Naive thymus-derived CD4-positive, alpha-beta T cell (primary cell): ENCODE data around the gene POMGNT2. TPM values are rescaled to one million over a fixed set of nuclear protein-coding genes. Genes with fewer than 3 reads are reported as not detected.

Experiments
- ATAC-seq: fragments of 150-1000 bp; cut with Tn5 transposase; 2 replicates; pipeline ENCODE4 v1.10.0; 2021; ENCODE audit warnings: mild to moderate bottlenecking, moderate library complexity
- CTCF ChIA-PET: fragments of 350-600 bp; sonication (Branson Sonifier 250); formaldehyde crosslinking; loops from one replicate; lab custom pipeline; 2021; ENCODE audit warnings: antibody characterized with exemption; lab: Charles Lee
- POLR2A ChIA-PET: fragments of 350-600 bp; sonication (Branson Sonifier 250); formaldehyde crosslinking; loops from one replicate; lab custom pipeline; 2021; ENCODE audit warnings: antibody characterized with exemption, inconsistent platforms; lab: Charles Lee
- DNase-seq, 9 donors: peaks; one replicate each; pipeline versions ENCODE4 v3.0.0 to v3.0.0-alpha.2; 2020 to 2022; ENCODE audit warnings: mixed read lengths in 1 of 9
- H3K27ac ChIP-seq: one replicate; pipeline ENCODE4 v1.7.0; 2013; ENCODE audit warnings: mild to moderate bottlenecking, low read depth, low read length, moderate library complexity
- H3K27me3 ChIP-seq, 2 donors: one replicate each; pipeline ENCODE4 v1.7.0; 2013; ENCODE audit warnings: low read length in 2 of 2, mild to moderate bottlenecking in 2 of 2, moderate library complexity in 2 of 2; ENCODE audit not compliant: control insufficient read depth in 2 of 2, insufficient read depth in 2 of 2
- H3K36me3 ChIP-seq, 3 experiments: 1 replicate in 2 of 3; 2 replicates in 1 of 3; pipeline ENCODE4 v1.7.0; 2013; ENCODE audit warnings: low read length in 3 of 3, mild to moderate bottlenecking in 3 of 3, moderate library complexity in 1 of 3; ENCODE audit not compliant: insufficient read depth in 3 of 3, control insufficient read depth in 2 of 3
- H3K4me1 ChIP-seq, 2 donors: one replicate each; pipeline ENCODE4 v1.7.0; 2013; ENCODE audit warnings: low read length in 2 of 2, mild to moderate bottlenecking in 2 of 2, moderate library complexity in 1 of 2; ENCODE audit not compliant: control insufficient read depth in 2 of 2, insufficient read depth in 2 of 2
- H3K4me3 ChIP-seq: 2 replicates; pipeline ENCODE4 v1.7.0; 2013; ENCODE audit warnings: mild to moderate bottlenecking, low read length
- H3K9me3 ChIP-seq, 3 experiments: 1 replicate in 2 of 3; 2 replicates in 1 of 3; pipeline ENCODE4 v1.7.0; 2013; ENCODE audit warnings: low read length in 3 of 3; ENCODE audit not compliant: control insufficient read depth in 2 of 3
- H3K27ac Mint-ChIP-seq, 9 donors: one replicate each; pipeline ENCODE4 v1.8.0; 2020 to 2022; ENCODE audit warnings: mixed read lengths in 9 of 9, mild to moderate bottlenecking in 8 of 9, moderate library complexity in 5 of 9, inconsistent platforms in 2 of 9
- H3K27me3 Mint-ChIP-seq, 5 donors: one replicate each; pipeline ENCODE4 v1.8.0; 2021 to 2022; ENCODE audit warnings: mixed read lengths in 5 of 5, mild to moderate bottlenecking in 1 of 5
- H3K36me3 Mint-ChIP-seq, 5 donors: one replicate each; pipeline ENCODE4 v1.8.0; 2020 to 2022; ENCODE audit warnings: mixed read lengths in 5 of 5, mild to moderate bottlenecking in 3 of 5, inconsistent platforms in 1 of 5
- H3K4me1 Mint-ChIP-seq, 7 donors: one replicate each; pipeline ENCODE4 v1.8.0; 2020 to 2022; ENCODE audit warnings: mixed read lengths in 7 of 7, mild to moderate bottlenecking in 3 of 7, inconsistent platforms in 1 of 7
- H3K4me3 Mint-ChIP-seq, 10 donors: one replicate each; pipeline ENCODE4 v1.8.0; 2020 to 2022; ENCODE audit warnings: mild to moderate bottlenecking in 10 of 10, mixed read lengths in 10 of 10, moderate library complexity in 6 of 10, inconsistent platforms in 2 of 10
- H3K9me3 Mint-ChIP-seq, 11 donors: one replicate each; pipeline ENCODE4 v1.8.0; 2020 to 2022; ENCODE audit warnings: mixed read lengths in 11 of 11, mild to moderate bottlenecking in 4 of 11, inconsistent platforms in 1 of 11, moderate library complexity in 1 of 11
- intact Hi-C, 2 donors: fragments of 100-400 bp; cut with micrococcal nuclease; formaldehyde crosslinking; loops; one replicate each; pipeline ENCODE4 v1.15.1; 2023
- polyA plus RNA-seq, 2 donors: library from polyadenylated mRNA; unstranded; fragments of 300-500 nt; fragmentation: Illumina TruSeq; gene quantifications; one replicate each; pipeline ENCODE4 v1.2.3, GENCODE V29; 2021
- total RNA-seq, 6 experiments: library from RNA in 5 of 6; stranded (reverse) in 5 of 6; gene quantifications; 1 replicate in 5 of 6; 2 replicates in 1 of 6; pipeline ENCODE4 v1.2.3 and lab custom pipeline; 2021 to 2026

Gene POMGNT2
- total and polyA plus RNA-seq, 7 experiments from 2014 or later = 3.5 to 11.0 (median 7.3) TPM

GRCh38 chr3:43126536-43126935, 20.7 kb upstream of the POMGNT2 start:
- DNase-seq (no peak), ATAC-seq (no peak)
- ChIA-PET CTCF (no interaction called here), POLR2A (no interaction called here)
- Mint-ChIP-seq H3K9me3 (peaks cover 0 to 24% (median 9%) of the 10 kb centered on the region in 11 donors), H3K4me3 (no peak overlapping the region), H3K27me3 (peaks cover 0 to 14% (median 7%) of the 10 kb centered on the region in 5 donors), H3K27ac (no peak overlapping the region), H3K36me3 (peaks cover 0 to 15% (median 0%) of the 10 kb centered on the region in 5 donors), H3K4me1 (no peaks in the 10 kb centered on the region)
- intact Hi-C loops = no loop called here
- H3K4me1 ChIP-seq = no peaks in the 10 kb centered on the region
- no peak overlapping the region for H3K4me3 ChIP-seq
- H3K36me3 ChIP-seq = no peaks in the 10 kb centered on the region
- no peaks in the 10 kb centered on the region for H3K27me3 ChIP-seq
- no peaks in the 10 kb centered on the region for H3K9me3 ChIP-seq
- no peak overlapping the region for H3K27ac ChIP-seq

GRCh38 chr3:43123895-43124294, 18.0 kb upstream of the POMGNT2 start:
- Mint-ChIP-seq H3K27me3 (peaks cover 0 to 16% (median 11%) of the 10 kb centered on the region in 5 donors), H3K4me3 (no peak overlapping the region), H3K27ac (no peak overlapping the region), H3K36me3 (peaks cover 0 to 15% (median 0%) of the 10 kb centered on the region in 5 donors), H3K4me1 (no peaks in the 10 kb centered on the region), H3K9me3 (peaks cover 0 to 24% (median 9%) of the 10 kb centered on the region in 11 donors)
- no peaks in the 10 kb centered on the region for H3K9me3 ChIP-seq
- no peak for DNase-seq
- H3K4me3 ChIP-seq = no peak overlapping the region
- CTCF ChIA-PET = no interaction called here
- H3K4me1 ChIP-seq = no peaks in the 10 kb centered on the region
- no peak for ATAC-seq
- H3K27ac ChIP-seq = no peak overlapping the region
- no peaks in the 10 kb centered on the region for H3K36me3 ChIP-seq
- no peaks in the 10 kb centered on the region for H3K27me3 ChIP-seq
- POLR2A ChIA-PET = no interaction called here
- intact Hi-C loops = no loop called here

GRCh38 chr3:43120937-43121336, 15.1 kb upstream of the POMGNT2 start:
- no peak for DNase-seq
- H3K4me1 Mint-ChIP-seq = peaks cover 0 to 2% (median 0%) of the 10 kb centered on the region in 7 donors
- no peak overlapping the region for H3K4me3 Mint-ChIP-seq
- Histone ChIP-seq H3K36me3 (no peaks in the 10 kb centered on the region), H3K27ac (no peak overlapping the region), H3K9me3 (no peaks in the 10 kb centered on the region), H3K4me1 (no peaks in the 10 kb centered on the region), H3K4me3 (no peak overlapping the region), H3K27me3 (no peaks in the 10 kb centered on the region)
- H3K9me3 Mint-ChIP-seq = peaks cover 0 to 24% (median 9%) of the 10 kb centered on the region in 11 donors
- H3K27me3 Mint-ChIP-seq = peaks cover 0 to 15% (median 12%) of the 10 kb centered on the region in 5 donors
- ATAC-seq = no peak
- ChIA-PET CTCF (no interaction called here), POLR2A (interaction anchor here (0.5 to 0.7 kb wide), 2 partner anchors 336 to 411 kb away, joined by 3 read pairs; no protein-coding TSS in a partner anchor)
- H3K27ac Mint-ChIP-seq = no peak overlapping the region
- peaks cover 0 to 15% (median 0%) of the 10 kb centered on the region in 5 donors for H3K36me3 Mint-ChIP-seq
- intact Hi-C loops = no loop called here

GRCh38 chr3:43117257-43117656, 11.4 kb upstream of the POMGNT2 start:
- no peak overlapping the region for H3K27ac Mint-ChIP-seq
- DNase-seq (no peak), ATAC-seq (no peak)
- Histone ChIP-seq H3K27ac (no peak overlapping the region), H3K36me3 (no peaks in the 10 kb centered on the region), H3K4me3 (no peak overlapping the region), H3K27me3 (no peaks in the 10 kb centered on the region), H3K4me1 (no peaks in the 10 kb centered on the region), H3K9me3 (no peaks in the 10 kb centered on the region)
- H3K4me1 Mint-ChIP-seq = peaks cover 0 to 3% (median 0%) of the 10 kb centered on the region in 7 donors
- no peak overlapping the region for H3K4me3 Mint-ChIP-seq
- POLR2A ChIA-PET = no interaction called here
- intact Hi-C loops = no loop called here
- H3K27me3 Mint-ChIP-seq = peaks cover 0 to 10% (median 5%) of the 10 kb centered on the region in 5 donors
- CTCF ChIA-PET = no interaction called here
- H3K36me3 Mint-ChIP-seq = peaks cover 0 to 4% (median 0%) of the 10 kb centered on the region in 5 donors
- peaks cover 0 to 3% (median 0%) of the 10 kb centered on the region in 11 donors for H3K9me3 Mint-ChIP-seq

GRCh38 chr3:43113671-43114070, 7.8 kb upstream of the POMGNT2 start:
- ATAC-seq = no peak
- H3K36me3 ChIP-seq = no peaks in the 10 kb centered on the region
- Mint-ChIP-seq H3K36me3 (peaks cover 0 to 4% (median 0%) of the 10 kb centered on the region in 5 donors), H3K9me3 (peaks cover 0 to 3% (median 0%) of the 10 kb centered on the region in 11 donors), H3K27me3 (peaks cover 0 to 5% (median under 1%) of the 10 kb centered on the region in 5 donors), H3K4me3 (no peak overlapping the region), H3K27ac (no peak overlapping the region), H3K4me1 (peaks cover 0 to 3% (median 0%) of the 10 kb centered on the region in 7 donors)
- no peaks in the 10 kb centered on the region for H3K9me3 ChIP-seq
- no peaks in the 10 kb centered on the region for H3K4me1 ChIP-seq
- intact Hi-C loops = no loop called here
- DNase-seq = no peak
- no peaks in the 10 kb centered on the region for H3K27me3 ChIP-seq
- H3K27ac ChIP-seq = no peak overlapping the region
- ChIA-PET CTCF (interaction anchor here (0.6 to 1.0 kb wide), 2 partner anchors 152 to 424 kb away, joined by 3 to 5 read pairs; no protein-coding TSS in a partner anchor), POLR2A (interaction anchor here (0.7 kb wide), 1 partner anchor 87 kb away, joined by 3 read pairs; no protein-coding TSS in a partner anchor)
- H3K4me3 ChIP-seq = no peak overlapping the region

- Mint-ChIP-seq H3K27me3 (peaks cover 0 to 9% (median 0%) of the 10 kb centered on the region in 5 donors), H3K36me3 (no peaks in the 10 kb centered on the region), H3K4me1 (peaks cover 11 to 33% (median 19%) of the 10 kb centered on the region in 7 donors), H3K27ac (peak overlapping the region in 7 of 9 donors; percentile 65 to 91 (median 72)), H3K9me3 (peaks cover 0 to 1% (median 0%) of the 10 kb centered on the region in 11 donors), H3K4me3 (peak overlapping the region; percentile 70 to 87 (median 84))
- POLR2A ChIA-PET = no interaction called here
- Histone ChIP-seq H3K9me3 (no peaks in the 10 kb centered on the region), H3K36me3 (peaks cover 0 to 2% (median 0%) of the 10 kb centered on the region in 3 experiments), H3K27ac (peak overlapping the region; percentile 76), H3K4me3 (peak overlapping the region; percentile 67), H3K27me3 (no peaks in the 10 kb centered on the region), H3K4me1 (peaks cover 9 to 18% of the 10 kb centered on the region in 2 donors)
- DNase-seq = no peak
- no peak for ATAC-seq
- CTCF ChIA-PET = no interaction called here
- intact Hi-C loops = loop anchor here (1.0 to 10.0 kb wide), 13 partner anchors 56 to 1144 kb away; partner anchors contain the start of genes ABHD5 (in 2 of the 2), ANO10 (in 1 of the 2), NKTR (in 1 of the 2) and SNRK (in 1 of the 2)
These were observed 382 bp upstream of the POMGNT2 start for GRCh38 chr3:43106293-43106628.
